GM21528 (cell line): ENCODE measurements around the gene SYT9.
"Not testable (repeated sequence)": the region's sequence is repeated elsewhere in the genome, so short reads cannot be mapped to it uniquely, and the experiment has no call there.

Source experiments
- ATAC-seq: cut with Tn5 transposase; IDR thresholded peaks from one replicate; pipeline ENCODE4 v1.9.1; 2021; ENCODE audit warnings: mild to moderate bottlenecking, moderate library complexity; ENCODE audit not compliant: unreplicated experiment, low FRiP score

SYT9 gene

DNA sequence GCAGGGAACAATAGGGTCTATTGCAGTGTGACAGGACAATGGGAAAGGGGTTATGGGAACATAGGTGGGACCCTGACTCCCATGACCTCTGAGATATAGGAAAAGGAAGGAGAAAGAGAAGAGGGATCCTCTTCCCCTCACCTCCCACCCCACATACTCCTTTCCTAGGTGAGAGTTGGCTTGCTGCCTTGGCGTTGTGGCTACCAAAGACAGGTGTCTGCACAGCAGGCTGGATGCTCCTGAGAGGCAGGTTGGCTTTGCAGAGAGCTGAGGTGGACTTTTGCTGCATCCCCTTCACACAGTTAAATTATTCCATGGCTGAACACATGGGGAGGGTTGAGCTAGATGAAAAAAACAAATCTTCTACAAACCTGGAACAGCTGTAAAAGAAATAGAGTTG is 80.7 kb downstream of the SYT9 start:
- ATAC-seq, result no peak

DNA sequence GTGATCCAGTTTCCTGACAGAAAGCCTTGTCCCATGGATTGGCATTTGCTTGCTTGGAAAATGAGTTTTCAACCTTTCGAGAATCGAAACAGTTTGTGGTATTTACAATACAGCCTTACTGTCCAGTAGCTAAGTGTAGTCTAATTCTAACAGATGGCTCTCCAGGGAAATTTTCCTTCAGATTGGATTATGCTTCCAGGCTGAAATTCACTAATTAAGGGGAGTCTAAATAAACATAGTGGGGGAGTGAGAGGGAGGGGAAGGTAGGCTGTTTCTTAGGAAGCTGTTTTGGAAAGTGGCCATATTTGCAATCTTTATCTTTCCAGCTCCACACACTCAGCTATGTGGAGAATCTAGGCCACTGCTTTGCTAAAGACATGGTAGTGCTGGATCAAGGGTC is 81.3 kb downstream of the SYT9 start:
- ATAC-seq, result no peak

DNA sequence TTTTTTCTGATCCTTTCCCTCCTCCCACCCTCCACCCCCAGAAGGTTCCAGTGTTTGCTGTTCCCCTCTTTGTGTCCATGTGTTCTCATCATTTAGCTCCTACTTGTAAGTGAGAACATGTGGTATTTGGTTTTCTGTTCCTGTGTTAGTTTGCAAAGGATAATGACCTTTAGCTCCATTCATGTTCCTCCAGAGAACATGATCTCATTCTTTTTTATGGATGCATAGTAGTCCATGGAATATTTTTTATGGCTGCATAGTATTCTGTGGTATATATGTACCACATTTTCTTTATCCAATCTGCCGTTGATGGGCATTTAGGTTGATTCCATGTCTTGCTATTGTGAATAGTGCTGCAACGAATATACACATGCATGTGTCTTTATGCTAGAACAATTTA is 83.7 kb downstream of the SYT9 start:
- not testable (repeated sequence) for ATAC-seq

DNA sequence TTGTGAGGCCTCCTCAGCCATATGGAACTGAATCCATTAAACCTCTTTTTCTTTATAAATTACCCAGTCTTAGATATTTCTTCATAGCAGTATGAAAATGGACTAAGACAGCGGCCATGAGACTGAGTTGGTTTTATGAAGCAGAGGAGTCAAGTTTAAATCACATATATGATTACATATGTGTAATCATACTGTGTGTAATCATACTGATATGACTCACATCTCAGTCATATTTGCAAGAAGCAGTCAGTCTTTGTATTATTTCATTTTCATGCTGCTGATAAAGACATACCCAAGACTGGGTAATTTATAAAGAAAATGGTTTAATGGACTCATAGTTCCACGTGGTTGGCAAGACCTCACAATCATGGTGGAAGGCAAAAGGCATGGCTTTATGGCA is 89.8 kb downstream of the SYT9 start:
- ATAC-seq, result no peak

DNA sequence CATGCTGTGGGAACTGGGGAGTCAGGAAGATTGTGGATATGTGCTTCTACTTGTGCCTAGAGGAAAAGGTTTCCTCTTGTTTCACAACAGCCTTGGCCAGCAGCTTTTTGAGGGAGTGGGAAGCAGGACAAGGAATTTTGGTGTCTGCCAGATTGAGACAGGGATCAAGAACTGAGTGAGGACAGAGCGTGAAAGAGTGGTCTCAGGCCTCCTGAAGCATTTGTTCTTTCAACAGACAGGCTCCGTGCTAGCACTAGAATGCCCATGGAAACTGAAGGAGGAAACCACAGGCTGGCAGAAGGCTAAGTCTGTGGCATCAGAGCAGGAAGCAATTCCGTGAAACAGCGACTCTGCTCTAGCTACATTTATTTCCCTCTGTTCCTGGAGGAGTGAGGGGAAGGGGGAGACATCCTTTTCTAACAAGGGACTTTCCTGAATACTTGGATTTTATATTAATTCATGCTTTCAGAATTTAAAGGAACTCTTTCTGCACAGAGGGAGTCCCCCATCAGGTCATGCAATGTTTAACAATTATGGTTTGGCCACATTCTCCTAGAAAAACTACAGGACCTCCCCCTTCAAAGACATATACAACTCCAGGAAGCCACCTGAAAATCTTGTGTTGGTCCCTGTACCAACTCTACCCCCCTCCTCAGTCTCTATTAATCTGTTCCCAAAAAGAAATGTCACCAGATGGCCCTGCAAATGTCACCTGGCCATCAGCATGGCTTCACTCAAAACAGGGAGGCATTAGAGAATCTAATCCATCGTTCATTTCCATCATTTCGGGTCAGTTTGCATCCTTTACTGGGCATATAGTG is 96.1 kb downstream of the SYT9 start:
- ATAC-seq, result no peak

DNA sequence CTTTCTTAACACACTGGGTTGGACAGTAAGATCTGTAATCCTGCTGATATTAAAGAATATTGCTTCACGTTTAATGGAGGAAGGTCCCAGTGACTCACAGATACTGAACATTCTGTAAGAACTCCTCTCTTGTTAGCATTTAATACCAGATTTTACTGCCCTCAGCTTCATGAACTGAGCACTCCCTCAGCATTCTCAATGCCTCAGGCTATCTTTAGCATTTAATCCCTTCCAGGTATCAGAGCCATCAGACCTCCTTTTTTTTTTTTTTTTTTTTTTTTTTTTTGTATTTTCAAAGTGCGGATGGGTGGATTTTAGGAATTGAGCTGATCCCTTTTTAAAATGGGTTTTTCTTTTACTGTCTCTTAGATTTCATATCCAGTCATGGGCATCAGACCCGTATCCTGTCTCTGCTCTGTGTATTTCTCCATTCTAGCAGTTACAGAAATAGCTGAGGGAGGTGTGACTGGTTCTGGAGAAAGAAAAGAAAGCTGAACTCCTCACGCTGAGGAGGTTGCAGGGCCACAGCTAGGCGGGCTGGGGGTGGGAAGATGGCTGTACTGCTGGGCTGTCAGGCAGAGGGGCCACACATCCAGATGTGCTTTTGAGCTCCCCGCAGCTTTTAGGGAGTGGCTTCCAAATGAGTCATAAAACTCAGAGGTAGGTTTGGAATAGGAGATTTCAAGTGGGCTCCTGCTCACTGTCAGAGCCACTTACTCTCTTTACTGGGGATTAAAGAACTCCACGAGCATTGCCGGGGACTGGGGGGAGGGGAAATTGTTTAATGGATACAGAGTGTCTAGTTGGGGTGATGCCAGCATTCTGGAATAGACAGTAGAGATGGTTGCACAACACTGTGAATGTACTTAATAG is 97.0 kb downstream of the SYT9 start:
- no peak for ATAC-seq

DNA sequence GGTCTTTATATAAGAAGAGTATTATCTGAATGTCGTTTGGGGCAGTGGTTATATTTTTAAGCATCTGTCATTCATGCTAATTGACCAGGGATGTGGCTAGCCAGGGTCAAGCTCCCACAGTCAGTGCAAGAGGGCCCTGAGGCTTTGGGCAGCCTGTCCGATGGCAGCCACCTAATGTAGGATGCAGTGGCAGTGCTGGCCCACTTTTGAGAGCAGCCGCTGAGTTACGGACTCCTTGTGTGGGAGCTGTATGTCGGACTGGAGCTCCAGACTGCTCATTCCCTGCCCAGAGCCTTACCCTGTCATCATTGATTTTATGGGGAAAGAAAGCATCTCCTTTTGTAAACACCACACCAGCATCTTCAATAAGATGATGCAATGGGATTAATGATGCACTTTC is 99.5 kb downstream of the SYT9 start:
- no peak for ATAC-seq

DNA sequence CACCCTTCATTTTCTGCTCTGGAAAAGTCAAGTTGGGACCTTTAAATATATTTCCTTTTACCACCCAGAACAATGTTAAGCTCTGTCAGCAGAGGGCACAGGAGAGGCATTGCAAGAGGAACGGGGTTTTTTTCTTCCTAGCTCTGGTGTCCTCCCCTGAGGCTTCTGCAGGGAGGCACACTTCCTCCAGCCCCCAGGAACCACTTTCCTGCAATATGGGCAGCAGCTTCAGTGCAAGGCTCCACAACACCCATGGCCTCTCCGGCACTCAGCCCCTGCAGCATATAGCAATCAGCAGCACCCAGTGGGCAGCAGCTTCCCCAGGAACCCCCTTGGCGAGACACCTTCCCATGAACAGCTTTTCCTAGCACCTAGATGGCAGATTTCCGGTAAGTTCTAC is 101.4 kb downstream of the SYT9 start:
- ATAC-seq, result no peak

DNA sequence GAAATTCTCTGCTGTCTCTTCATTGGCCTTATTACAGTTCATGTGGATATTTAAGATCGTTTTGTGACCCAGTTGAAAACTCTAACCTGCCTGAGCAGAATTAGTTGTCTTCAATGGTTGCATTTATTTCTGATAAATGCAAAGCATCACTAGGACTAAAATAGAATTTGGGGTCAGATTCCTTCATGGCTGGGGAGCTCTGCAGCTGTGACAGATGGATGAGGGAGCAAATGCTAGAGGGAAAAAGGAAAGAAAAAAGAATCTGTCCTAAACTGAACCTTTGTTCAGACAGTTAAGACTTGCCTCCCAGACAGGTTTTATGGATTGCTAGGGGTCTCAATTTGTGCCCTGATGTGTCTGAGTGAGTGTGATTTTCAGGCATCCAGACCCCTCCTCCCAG is 113.0 kb downstream of the SYT9 start:
- no peak for ATAC-seq

DNA sequence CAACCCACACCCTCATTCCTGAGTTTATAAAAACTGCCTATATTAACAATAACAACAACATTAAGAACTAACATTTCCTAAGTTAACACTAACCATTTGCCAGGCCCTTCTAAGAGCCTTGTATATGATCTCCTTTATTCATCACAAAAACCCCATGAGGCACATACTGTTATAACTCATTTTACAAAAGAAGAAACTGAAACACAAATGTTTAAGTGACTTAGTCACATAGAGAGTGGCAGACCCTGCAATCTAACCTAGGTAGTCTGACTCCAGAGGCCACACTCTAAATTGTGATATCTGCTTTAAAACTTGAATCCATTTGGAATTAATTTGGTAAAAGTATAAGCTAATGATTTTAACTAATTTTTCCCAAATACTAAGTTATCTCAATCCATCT is 116.1 kb downstream of the SYT9 start:
- ATAC-seq, result no peak

DNA sequence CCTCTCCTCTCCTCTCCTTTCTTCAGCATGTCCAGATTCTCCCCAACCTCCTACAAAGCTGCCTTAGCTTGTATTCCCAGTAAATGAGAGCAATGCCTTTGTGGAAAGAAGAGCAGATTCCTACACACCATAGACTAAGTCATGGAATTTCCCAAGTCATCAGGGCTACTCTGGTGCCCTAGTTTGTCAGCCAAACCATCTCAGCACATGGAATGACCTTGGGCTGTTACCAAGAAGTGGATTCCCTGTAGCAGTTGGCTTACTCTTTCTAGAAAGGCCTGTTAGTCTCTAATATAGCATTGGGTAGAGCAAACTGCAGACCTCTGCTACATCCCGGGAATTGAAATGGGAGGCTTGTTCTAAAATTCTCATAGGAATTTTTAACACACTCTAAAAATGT is 124.7 kb downstream of the SYT9 start:
- ATAC-seq, result no peak

DNA sequence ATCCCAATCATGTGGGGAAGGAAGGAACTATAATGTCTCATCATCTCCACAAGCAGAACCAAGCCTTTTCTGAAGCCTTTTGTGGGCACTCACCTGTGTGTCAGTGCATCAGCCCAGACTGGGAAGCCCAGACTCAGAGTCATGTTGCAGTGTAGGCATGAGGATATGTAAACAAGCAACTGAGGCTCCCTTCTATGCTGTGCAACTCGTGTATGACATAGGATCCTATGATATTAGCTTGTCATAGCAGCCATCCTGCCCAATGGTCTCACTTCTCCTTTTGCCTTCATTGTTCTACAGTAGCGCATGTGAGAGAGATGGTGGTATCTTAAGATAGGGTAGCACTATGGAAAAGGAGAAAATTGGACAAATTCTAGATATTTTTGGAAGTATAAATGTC is 130.2 kb downstream of the SYT9 start:
- ATAC-seq, result no peak

DNA sequence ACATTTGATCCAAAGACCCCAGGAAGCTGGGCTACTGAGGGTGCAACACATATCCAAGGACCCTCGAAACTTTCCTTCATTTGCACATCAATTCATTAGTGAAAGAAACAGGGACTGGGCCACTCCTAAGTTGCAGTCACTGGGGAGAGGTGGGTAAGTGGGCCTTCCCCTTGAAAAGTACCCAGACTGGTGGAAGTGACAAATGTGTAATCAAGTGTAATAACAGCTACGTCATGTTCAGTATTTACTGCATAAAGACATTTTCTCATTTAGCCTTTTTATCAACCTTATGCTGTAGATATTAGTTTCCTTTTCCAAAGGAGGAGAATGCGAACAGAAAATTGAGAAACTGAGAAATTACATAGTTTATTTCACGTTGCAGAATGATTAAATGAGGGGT is 131.7 kb downstream of the SYT9 start:
- ATAC-seq, result no peak

DNA sequence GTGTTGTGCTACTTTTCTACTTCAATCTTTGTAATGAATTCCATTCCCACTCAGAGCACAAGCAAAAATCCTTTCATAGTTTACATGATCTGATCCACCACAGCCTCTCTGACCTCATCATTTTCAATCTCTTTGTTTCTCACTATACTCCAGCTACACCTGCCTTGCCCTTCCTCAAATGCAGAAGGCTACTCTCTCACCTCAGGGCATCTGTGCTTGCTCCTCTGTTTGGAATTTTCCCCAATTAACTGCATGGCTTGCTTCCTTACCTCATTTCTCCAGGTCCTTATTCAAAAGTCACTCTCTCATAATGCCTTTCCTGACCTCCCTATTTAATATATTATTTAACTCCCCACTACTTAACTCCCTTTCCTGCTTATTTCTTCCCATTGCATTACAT is 133.0 kb downstream of the SYT9 start:
- ATAC-seq, result no peak

DNA sequence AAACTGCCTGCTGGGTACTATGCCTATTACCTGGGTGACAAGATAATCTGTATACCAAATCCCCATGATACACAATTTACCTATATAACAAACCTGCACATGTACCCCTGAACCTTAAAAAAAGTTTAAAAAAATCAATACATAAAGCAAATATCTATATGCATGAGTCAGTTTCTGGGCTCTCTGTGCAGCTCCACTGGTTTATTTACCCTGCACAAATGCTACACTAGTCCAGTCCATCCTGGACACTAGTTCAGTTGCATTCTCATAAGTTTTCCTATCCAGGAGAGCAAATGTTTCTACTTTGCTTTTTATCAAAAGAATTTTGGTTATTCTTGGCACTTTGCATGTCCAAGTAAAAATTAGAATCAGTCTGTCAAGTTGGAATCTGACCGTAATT is 133.8 kb downstream of the SYT9 start:
- ATAC-seq, result no peak

DNA sequence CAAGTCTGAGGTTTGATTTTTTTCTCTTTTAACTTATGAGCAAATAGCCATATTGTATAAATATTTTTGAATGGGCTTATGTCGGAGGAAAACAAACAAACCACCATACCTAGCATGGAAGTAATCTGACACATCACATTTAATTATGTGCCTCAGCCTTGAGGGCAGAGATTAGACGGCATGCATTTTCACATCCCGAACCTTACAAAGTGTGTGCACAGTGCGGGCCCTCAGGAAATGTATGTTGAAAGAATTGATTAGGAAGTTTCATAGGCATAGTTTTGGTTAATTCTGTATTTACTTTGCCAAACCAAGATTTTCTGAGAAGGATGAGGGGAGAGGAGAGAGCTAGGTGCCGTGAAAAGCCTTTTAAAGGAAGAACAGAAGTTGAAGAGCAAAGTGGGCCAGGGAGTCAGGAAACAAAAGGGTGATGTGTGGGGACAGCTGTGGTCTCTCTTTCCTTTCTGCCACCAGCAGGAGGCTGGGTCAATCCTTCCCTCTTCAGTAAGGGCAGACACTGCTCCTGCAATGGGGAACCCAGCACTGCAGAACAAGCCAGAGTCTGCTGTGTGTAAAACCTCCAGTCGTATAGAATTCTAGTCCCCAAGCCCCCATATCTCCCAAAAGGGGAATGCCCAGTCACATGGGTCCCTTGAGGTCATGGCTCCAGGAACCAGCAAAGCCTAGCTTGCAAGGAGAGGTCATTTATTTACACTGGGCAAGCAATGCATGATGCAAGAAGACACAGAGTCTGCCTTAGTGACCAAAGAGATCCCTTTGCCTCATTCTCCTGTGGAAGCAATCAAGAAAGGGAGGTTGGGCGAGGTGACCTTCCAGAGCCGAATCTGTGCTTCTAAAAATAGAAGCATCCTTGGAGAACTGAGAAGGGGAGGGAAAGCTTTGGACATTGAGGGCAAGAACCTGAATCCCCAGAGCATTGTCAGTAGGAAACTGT is 162.5 kb downstream of the SYT9 start:
- no peak for ATAC-seq

DNA sequence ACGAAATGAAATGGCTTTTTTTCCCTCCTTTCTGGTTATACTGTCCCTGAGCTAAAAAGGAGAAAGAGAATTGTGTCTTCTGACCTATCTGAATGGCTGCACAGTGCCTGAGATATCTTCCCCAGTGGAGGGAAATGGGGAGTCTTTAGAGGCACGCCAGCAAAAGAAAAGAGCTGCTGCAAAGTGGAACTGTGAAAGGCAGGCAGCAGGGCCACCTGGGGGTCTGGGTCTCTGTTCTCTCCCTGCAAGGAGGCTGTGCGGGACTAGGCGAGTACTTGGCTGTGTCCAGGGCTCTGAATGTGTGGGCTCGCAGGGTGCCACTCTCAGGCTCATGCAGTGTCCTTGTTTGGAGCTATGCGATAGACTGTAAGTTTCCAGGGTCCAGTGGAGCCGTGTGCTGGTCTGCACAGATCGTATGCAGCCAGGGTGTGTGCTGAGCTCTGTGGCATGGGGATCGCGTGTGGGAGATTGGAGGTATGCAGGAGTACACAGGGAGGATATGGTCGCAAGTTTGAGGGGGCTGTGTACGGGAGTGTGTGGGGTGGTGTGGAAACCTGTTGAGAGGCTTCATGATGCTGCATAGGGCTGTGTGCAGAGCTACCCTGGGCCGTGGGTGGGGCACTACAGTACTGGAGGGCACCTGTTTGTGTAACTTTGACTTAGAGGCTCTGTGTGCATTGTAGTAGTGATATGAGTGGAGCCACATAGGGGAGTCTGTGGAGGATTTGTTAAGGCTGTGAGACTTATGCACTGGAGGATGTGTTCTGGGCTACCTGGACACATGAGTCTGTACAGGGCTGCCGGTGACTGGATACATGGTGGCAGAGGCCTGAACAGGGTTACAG is 163.5 kb downstream of the SYT9 start:
- no peak for ATAC-seq

DNA sequence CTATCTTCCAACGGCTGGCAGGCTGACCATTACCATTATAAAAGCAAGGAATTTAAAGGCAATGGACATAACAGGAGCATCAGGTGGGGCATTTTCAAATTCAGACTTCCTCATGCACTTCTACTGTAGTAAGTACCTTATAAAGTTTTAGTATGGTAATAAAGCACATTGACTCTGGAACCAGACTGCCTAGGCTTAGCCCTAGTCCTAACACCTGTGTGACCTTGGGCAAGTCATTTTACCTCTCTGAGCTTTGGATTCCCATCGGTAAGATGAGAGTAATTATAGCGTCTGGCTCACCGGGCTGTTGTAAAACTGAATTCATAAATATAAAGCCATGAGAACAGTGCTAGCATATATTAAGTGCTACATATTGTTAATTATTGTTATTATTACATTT is 164.4 kb downstream of the SYT9 start:
- no peak for ATAC-seq

DNA sequence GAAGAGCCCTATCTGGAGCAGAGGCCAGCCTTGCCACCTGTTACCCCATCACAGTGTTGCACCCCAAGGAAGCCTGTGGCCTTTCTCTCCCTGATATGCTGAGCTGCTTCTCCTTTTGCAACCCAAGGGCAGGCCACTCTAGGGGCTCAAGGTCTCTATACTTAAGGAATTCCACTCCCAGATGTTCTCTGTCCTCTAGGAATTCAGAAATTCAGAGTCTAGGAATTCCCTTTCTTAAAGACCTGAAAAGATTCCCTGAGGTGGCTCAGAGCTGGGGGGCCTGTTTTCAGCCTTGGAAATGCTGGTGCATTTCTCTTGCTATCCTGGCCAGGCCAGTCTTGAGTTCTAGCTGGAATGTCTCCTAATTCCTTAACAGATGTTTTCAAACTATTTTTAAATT is 165.6 kb downstream of the SYT9 start:
- ATAC-seq, result no peak

DNA sequence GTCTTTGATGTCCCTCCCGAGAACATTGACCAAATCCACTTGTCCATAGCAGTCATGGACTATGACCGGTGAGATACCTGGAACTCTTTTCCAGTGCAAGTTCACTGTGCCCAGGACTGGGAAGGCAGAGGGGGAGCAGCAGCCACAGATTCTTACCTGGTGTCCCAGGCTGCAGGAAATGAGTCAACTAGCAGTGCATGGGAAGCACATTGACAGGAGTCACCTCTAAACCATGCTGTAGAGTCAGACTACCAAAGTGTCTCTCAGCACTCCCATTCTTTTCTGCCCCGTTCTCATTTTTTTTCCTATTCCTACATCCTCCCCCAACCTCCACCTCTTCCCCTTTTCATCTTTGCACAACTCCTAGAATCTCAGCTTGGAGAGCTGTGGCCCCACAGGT is 166.4 kb downstream of the SYT9 start:
- ATAC-seq, result no peak
